ENCODE data around the gene NUP62.

- TF ChIP-seq CTCF (IDR thresholded peaks at IDR 0.05; ENCODE audit: borderline replicate concordance, extremely low read depth, low read length, poor library complexity, severe bottlenecking) = no peak
- no peak for TF ChIP-seq EZH2 (IDR thresholded peaks at IDR 0.05; ENCODE audit: borderline replicate concordance, low read depth, low read length, severe bottlenecking)
Measured at GRCh38 chr19:49883094-49883493, 46.2 kb downstream of the NUP62 start.
